GM21526 (cell line): ENCODE data around the gene SFTPA1.
"Not testable (repeated sequence)": the region's sequence is repeated elsewhere in the genome, so short reads cannot be mapped to it uniquely, and the experiment has no call there.

Source experiments
- ATAC-seq: cut with Tn5 transposase; IDR thresholded peaks from one replicate; pipeline ENCODE4 v1.9.1; 2021; ENCODE audit warnings: moderate library complexity; ENCODE audit not compliant: unreplicated experiment, low FRiP score

The SFTPA1 gene

DNA sequence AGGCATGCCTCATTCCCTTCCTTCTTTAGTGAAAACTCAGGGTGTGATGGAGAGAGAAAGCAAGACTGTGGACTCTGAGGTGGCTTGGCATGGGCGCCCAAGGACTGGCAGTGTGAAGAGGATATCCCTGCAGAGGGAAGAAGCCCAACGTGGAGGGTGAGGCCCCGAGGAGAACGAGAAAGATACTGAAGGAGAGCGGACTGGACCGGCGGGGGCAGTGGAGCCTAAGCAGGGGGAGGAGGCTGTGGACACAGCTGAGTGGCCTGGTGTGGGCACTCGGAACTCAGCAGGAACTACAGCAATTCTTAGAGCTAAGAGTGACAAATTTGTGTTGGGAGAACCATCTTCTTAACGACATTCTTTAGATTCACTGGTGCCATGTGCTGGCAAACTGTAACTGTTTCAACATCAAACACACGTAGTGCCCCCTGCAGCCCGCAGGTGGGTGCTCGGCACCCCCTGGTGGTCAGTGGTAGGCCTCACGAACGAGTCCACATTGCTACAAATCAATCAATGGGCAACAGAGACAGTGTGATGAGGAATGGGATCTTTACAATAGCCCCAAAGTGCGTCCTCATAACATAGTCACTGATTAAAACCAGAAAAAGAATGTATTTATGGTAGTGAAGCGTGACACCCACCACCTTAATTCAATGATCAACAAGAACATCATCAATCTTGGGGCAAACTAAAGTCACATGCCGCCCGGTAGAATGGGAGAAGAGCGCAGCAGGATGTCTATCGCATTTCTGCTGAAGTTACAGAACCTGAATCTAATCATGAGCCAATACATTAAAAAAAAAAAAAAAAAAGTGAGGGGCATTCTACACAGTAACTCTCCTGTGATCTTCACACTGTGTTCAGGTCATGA is 2.0 kb upstream of the SFTPA1 start:
- ATAC-seq = no peak

DNA sequence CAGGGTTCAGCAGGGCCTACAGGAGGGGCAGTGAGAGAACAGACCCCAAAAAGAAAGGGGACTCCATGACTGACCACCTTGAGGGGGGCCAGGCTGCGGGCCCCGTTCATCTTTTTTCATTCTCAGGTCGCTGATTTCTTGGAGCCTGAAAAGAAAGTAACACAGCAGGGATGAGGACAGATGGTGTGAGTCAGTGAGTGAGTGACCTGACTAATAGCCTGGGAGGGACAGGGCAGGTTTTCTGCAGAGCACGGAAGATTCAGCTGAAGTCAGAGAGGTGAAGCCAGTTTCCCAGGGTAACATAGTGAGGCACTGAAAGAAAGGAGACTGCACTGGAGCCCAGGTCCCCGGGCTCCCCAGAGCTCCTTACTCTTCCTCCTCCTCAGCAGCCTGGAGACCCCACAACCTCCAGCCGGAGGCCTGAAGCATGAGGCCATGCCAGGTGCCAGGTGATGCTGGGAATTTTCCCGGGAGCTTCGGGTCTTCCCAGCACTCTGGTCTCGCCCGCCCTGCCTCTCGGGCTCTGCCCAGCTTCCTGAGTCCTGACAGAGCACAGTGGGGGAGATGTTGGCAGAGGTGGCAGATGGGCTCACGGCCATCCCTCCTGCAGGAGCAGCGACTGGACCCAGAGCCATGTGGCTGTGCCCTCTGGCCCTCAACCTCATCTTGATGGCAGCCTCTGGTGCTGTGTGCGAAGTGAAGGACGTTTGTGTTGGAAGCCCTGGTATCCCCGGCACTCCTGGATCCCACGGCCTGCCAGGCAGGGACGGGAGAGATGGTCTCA is 646 bp downstream of the SFTPA1 start:
- ATAC-seq = not testable (repeated sequence)

DNA sequence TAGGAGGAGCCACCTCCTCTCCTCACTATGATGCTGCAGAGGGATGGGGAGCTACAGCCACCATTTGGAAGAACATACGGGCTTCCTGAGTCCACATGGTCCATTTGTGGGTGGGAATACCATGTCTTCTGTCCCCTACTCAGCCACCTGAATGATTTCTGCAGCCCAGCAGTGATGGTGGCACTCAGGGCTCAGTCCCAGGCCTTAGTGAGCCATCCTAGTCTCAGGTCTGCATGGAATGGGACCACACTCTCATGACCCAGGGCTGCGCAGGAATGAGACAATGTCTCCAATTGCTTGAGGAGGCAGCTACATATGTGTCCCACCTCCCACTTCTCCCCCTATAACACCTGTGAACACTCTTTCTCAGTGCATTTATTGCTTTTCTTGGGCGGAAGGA is 4.8 kb downstream of the SFTPA1 start:
- ATAC-seq = no peak

DNA sequence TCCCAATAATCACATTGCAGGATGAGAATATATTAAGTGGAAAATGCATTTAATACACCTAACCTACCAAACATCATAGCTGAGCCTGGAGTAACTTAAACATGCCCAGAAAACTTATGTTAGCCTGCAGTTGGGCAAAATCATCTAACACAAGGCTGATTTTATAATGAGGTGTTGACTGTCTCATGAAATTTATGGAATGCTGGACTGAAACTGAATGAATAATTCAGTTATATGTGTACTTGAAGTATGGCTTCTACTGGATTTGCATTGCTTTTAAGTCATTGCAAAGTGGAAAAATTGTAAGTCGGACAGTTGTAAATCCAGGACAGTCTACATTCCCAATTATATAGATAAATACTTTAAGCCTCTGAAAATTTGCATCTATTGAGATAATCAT is 5.4 kb downstream of the SFTPA1 start:
- ATAC-seq = no peak

DNA sequence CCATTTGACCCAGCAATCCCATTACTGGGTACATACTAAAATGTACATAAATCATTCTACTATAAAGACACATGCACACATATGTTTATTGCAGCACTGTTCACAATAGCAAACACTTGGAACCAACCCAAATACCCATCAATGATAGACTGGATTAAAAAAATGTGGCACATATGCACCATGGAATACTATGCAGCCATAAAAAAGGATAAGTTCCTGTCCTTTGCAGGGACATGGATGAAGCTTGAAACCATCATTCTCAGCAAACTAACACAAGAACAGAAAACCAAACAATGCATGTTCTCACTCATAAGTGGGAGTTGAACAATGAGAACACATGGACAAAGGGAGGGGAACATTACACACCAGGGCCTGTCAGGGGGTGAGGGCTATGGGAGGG is 12.9 kb downstream of the SFTPA1 start:
- not testable (repeated sequence) for ATAC-seq

DNA sequence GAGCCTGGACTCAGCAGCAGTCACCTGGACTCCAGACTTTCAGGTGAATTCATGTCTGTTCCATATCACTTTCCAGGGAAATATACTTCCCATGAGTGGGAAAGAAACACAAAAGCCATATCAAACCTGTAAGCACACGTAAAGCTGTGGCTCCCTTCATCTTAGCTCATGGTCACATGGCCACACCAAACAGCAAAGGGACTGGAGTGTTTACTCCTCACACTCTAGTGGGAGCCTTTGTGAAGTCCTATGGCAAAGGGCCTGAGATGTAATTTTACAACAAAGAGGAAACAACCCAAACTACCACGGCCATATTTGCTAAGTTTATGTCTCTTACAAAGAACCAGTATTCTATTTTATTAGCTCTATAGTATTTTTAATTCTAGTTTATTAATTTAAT is 16.3 kb downstream of the SFTPA1 start:
- ATAC-seq = no peak

DNA sequence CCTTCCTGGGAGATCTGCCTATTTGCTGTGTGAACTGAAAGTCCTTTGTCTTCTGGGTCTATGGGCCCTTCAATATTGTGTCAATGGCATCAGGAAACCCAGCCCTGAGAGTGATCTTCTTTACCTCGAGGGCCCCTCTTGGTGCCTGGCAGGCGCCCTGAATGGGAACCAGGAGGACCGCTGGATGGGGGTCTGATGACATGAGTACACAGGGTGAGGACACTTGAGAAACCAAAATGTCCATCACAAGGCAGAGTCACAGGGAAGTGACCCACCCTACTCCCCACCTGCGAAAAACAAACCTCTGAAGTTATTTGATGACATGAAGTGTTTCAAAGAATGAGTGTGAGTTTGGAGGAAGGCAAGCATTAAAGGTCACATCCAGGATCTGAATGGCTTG is 17.3 kb downstream of the SFTPA1 start:
- ATAC-seq = no peak

DNA sequence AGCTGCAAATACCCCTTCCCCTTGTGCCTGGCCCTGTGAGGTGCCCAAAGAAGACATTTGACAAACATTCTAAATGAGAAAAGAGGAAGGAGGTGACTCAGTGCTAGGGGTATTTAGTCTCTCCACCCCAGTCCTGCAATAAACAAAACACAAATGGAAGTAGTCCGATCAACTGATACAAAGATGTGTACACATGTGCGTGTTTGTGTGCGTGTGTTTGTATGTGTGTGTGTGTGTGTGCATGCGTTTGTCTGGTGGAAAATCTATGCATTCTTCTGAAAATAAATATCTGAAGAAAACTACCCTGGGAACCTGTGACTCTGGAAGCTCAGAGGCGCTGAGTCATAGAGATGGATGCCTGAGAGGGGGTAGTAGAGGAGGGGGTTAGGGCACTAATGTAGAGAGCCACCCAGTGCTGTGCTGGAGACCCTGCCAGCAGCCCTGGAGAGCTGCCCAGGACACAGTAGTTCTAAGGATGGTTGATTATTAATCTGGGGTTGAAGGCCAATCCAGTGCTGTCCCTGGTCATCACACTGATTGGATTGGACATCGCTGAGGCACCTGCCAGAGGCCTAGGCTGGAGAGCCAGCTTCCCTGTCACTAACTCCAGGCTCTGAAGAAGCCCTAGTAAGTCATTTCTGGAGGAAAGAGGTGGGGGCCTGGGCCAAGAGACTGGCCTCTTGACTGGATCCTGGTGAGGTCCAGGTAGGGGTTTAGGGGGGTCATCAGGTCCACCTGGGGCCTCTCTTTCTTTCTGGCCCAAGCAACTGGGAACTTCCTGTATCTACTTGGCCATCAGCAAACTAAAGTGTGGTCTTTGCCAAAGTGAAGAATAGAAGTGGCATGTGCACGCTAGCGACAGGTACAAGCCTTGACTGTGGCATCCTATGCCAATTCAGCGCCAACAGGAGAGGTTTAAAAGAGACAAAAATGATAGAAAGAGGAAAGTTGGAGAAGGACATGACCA is 18.5 kb downstream of the SFTPA1 start:
- ATAC-seq = no peak

DNA sequence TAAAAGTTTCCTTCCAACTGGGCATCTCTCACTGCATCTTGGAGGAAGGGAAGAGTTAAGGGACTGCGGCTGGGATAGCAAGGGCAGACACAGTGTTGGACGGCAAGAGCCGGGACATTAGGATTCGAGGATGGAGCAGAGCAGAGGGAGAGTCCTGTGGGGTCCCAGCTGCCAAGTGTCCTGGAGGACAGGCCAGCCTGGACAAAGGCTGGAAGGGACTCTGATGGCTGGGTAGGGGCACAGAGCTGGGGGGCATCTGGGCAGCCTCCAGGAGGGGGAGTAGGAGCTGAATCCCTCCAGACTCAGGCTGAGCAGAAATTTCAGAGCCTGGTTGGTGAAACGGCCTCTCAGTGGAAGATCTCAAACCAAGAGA is 19.2 kb downstream of the SFTPA1 start:
- ATAC-seq = no peak

DNA sequence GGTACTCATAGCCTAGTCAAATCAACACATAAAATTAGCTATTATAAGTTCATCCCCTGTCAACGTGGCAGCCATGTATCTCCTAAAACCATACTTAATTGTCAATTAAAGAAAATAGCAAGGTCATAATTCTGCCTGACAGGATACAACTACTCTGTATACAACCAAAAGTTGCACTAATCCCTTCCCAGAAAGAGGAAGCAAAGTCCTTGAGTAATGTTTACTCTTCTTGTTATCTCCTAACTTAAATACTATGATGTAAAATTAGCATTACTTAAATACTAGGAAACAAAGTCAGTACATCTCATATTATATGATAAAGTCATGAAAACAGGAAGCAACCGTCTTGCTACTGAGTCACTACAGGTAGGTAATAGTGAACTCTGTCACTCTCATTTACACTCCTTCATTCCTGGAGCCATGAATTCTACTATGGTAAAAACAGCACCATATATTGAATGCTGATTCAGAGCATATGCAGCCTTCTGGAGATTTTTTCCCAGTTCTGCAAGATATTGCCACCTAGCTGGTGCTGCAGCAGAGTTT is 26.0 kb downstream of the SFTPA1 start:
- ATAC-seq = not testable (repeated sequence)

DNA sequence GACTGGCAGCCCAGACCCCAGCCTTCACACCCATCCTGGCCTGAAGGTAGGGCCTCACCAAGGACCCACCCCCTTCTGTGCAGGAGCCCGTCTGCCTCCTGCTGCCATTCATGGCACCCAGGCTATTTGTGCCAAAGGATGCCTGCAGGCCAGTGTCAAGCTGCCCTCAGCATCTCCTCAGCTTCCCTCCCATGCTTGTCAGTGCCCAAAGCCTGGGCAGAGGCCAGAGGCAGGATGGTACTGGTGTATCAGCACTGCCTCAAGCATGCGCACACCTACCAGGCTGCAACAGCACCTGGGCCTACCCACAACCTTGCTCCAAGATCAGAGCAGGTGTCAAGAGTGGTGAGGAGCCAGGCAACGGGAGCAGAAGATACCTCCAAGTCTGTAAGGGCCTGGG is 27.6 kb downstream of the SFTPA1 start:
- no peak for ATAC-seq

DNA sequence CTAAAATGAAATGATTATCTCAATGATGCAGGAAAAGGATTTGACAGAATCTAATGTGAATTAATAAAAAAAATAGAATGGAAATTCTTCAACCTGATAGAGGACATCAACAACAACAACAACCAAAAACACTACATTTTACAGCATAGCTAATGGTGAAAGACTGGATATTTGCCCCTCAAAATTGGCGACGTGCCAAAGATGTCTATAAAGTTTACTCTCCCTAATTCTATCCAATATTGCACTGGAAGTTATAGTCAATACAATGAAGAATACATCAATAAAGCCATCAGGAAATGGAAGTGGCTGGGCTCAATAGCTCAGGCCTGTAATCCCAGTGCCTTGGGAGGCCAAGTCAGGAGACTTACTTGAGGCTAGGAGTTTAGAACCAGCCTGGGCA is 42.0 kb downstream of the SFTPA1 start:
- not testable (repeated sequence) for ATAC-seq

DNA sequence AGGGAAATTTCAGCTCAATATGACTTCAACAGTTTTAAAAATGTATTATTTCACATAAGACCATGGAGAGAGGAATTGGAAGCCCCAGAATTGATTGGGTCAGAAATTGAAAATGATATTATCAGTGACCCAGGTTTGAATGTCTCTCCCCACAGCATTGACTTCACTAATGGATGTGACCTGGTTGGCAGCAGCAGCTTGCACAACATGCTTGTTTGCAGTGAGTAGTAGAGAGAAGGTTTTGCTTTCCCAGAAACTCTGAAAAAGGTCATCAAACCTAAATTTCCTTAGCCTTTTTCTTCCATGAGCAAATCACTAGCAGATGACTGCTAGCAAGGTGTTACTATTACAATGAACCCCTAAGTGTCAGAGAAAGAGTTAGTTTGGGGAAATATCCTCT is 52.5 kb downstream of the SFTPA1 start:
- ATAC-seq = not testable (repeated sequence)

DNA sequence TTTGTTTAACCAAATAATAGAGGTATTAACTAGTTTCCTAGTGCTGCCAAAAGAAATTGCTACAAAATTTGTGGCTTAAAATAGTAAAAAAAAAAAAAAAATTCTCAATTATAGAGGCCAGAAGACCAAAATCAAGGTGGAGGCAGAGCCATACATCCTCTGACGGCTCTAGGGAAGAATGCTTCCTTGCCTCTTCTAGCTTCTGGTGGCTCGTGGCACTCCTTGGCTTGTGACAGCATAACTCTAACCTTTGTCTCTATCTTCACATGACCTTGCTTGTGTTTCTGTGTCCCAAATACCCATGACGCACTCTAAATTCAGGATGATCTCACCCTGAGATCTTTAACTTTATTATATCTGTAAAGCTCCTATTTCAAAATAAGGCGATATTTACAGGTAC is 53.9 kb downstream of the SFTPA1 start:
- not testable (repeated sequence) for ATAC-seq
